HL-60 (cell line): ENCODE results near the gene GIMD1.
"Not testable (repeated sequence)": the region's sequence is repeated elsewhere in the genome, so short reads cannot be mapped to it uniquely, and the experiment has no call there.

Experiments used
- DNase-seq, 2 experiments: peaks; one replicate each; pipeline ENCODE4 v3.0.0-alpha.2; 2010 to 2020; ENCODE audit warnings: low read depth in 1 of 2, low spot score in 1 of 2
- H3K27ac ChIP-seq: fragments of 250-450 bp; sonication (Bioruptor Pico); replicated peaks from 2 replicates; pipeline ENCODE4 v1.5.1; 2020; ENCODE audit warnings: mild to moderate bottlenecking, moderate library complexity
- H3K27me3 ChIP-seq: fragments of 250-450 bp; sonication (Bioruptor Pico); 2 replicates; pipeline ENCODE4 v1.5.1; 2021; ENCODE audit warnings: mild to moderate bottlenecking, moderate library complexity; ENCODE audit not compliant: insufficient read depth, poor library complexity, severe bottlenecking
- H3K4me3 ChIP-seq: replicated peaks from 2 replicates; pipeline ENCODE4 v1.5.1; 2011; ENCODE audit warnings: mild to moderate bottlenecking, control low read depth, low read length; ENCODE audit not compliant: insufficient read depth
- CTCF ChIP-seq: IDR thresholded peaks from one replicate; pipeline ENCODE4 v1.5.1; 2011; ENCODE audit warnings: low read length, control low read depth, inconsistent platforms; ENCODE audit not compliant: insufficient read depth
- GABPA ChIP-seq: IDR thresholded peaks from 2 replicates; pipeline ENCODE4 v1.6.1; 2012; ENCODE audit warnings: low read depth
- POLR2AphosphoS5 ChIP-seq: IDR thresholded peaks from 2 replicates; pipeline ENCODE4 v1.6.1; 2012; ENCODE audit warnings: low read depth
- SPI1 ChIP-seq: IDR thresholded peaks from 2 replicates; pipeline ENCODE4 v1.6.1; 2012; ENCODE audit warnings: low read depth, mild to moderate bottlenecking, borderline replicate concordance
- TF ChIP-seq, protein P1 (sequence below): IDR thresholded peaks from 2 replicates; pipeline ENCODE4 v1.6.1; 2012; ENCODE audit warnings: low read depth; ENCODE audit not compliant: insufficient replicate concordance

Gene GIMD1

DNA sequence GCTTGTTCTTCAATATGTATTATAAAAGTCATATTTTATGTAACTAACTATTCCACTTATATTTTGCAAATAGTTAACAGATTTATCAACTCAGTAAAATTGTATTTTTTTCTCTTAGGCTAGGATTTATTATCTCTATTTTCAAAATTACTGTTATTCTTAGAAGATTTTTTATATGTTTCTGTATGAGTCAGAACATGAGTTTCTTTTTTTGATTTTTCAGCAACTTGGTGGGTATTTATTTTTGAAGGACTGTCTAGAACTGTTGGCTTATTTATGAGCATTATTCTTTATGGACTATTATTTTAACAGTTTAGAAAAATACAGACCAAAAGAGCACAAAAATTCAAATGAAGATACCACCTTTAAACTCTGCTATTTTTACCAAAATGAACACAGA, 45.5 kb downstream of the GIMD1 start:
- no peak overlapping the region for H3K27ac ChIP-seq
- TF ChIP-seq GABPA: no peak
- no peak for TF ChIP-seq CTCF
- no peak for TF ChIP-seq SPI1
- TF ChIP-seq POLR2AphosphoS5: no peak
- TF ChIP-seq, protein P1, sequence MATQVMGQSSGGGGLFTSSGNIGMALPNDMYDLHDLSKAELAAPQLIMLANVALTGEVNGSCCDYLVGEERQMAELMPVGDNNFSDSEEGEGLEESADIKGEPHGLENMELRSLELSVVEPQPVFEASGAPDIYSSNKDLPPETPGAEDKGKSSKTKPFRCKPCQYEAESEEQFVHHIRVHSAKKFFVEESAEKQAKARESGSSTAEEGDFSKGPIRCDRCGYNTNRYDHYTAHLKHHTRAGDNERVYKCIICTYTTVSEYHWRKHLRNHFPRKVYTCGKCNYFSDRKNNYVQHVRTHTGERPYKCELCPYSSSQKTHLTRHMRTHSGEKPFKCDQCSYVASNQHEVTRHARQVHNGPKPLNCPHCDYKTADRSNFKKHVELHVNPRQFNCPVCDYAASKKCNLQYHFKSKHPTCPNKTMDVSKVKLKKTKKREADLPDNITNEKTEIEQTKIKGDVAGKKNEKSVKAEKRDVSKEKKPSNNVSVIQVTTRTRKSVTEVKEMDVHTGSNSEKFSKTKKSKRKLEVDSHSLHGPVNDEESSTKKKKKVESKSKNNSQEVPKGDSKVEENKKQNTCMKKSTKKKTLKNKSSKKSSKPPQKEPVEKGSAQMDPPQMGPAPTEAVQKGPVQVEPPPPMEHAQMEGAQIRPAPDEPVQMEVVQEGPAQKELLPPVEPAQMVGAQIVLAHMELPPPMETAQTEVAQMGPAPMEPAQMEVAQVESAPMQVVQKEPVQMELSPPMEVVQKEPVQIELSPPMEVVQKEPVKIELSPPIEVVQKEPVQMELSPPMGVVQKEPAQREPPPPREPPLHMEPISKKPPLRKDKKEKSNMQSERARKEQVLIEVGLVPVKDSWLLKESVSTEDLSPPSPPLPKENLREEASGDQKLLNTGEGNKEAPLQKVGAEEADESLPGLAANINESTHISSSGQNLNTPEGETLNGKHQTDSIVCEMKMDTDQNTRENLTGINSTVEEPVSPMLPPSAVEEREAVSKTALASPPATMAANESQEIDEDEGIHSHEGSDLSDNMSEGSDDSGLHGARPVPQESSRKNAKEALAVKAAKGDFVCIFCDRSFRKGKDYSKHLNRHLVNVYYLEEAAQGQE: no peak
- DNase-seq: no peak
- H3K4me3 ChIP-seq: no peak overlapping the region
- H3K27me3 ChIP-seq: no peaks in the 10 kb centered on the region

- H3K27me3 ChIP-seq, DNase-seq, H3K27ac ChIP-seq, H3K4me3 ChIP-seq: not testable (repeated sequence)
Observed at GRCh38 chr4:106321814-106322213, 46.8 kb downstream of the GIMD1 start.

GRCh38 chr4:106321168-106321567, 47.4 kb downstream of the GIMD1 start:
- not testable (repeated sequence) for H3K27me3 ChIP-seq, DNase-seq, H3K27ac ChIP-seq, H3K4me3 ChIP-seq

DNA sequence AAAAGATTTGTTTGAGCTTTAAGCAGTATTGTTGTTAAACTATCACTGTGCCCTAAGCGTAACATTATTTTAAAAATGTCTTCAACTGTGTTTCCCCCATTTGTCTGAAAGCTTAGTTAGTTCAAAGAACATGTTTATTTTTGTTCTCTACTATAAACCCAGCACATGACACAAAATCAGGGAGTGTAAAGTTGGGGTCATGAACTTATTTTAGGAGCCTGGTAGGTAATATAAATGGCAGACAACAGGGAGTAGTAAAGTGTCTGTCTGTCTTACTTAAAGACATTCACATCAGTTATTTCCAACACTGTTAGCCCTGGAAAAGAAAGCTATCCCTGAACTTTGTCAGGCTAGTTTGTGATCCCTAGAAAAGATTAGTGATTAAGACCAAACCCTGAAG, 48.3 kb downstream of the GIMD1 start:
- no peaks in the 10 kb centered on the region for H3K27me3 ChIP-seq
- no peak overlapping the region for H3K4me3 ChIP-seq
- no peak overlapping the region for H3K27ac ChIP-seq
- DNase-seq: no peak
- TF ChIP-seq SPI1 (no peak), GABPA (no peak), CTCF (no peak), POLR2AphosphoS5 (no peak)
- TF ChIP-seq, protein P1: no peak

DNA sequence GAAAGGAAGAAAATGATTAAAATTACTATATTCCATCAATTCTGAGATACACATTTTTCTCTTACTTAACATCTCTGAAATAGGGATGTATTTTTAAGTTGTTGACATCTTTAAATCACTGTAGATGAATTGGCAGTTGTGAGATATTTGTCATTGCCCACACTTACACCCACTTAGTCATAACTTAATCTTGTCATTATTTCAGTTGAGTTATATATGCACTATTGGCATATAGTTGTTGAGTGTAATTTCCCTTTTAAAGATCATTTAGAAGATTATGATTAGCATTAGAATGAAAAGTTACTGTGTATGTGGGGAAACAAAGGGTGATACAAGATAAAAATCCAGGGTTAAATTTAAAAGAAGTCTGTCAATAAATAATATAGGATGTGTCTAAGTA, 50.1 kb downstream of the GIMD1 start:
- DNase-seq: no peak
- H3K27me3 ChIP-seq: no peaks in the 10 kb centered on the region
- no peak overlapping the region for H3K27ac ChIP-seq
- no peak overlapping the region for H3K4me3 ChIP-seq
- no peak for TF ChIP-seq CTCF
- no peak for TF ChIP-seq SPI1
- no peak for TF ChIP-seq POLR2AphosphoS5
- TF ChIP-seq GABPA: no peak
- TF ChIP-seq, protein P1: no peak
